CD8-positive, alpha-beta memory T cell (primary cell): Measurements from ENCODE around the gene ASGR2. TPM values are rescaled to one million over a fixed set of nuclear protein-coding genes. Genes with fewer than 3 reads are reported as not detected.

Source experiments
- CTCF ChIA-PET: fragments of 350-600 bp; sonication (Branson Sonifier 250); formaldehyde crosslinking; loops from one replicate; lab custom pipeline; 2021; ENCODE audit warnings: antibody characterized with exemption; lab: Charles Lee
- POLR2A ChIA-PET: fragments of 350-600 bp; sonication (Branson Sonifier 250); formaldehyde crosslinking; loops from one replicate; lab custom pipeline; 2021; ENCODE audit warnings: antibody characterized with exemption; lab: Charles Lee
- DNase-seq, 5 donors: peaks; one replicate each; pipeline versions ENCODE4 v3.0.0 to v3.0.0-alpha.2; 2020 to 2022; ENCODE audit warnings: mixed read lengths in 1 of 5
- H3K27ac ChIP-seq: one replicate; pipeline ENCODE4 v1.7.0; 2013; ENCODE audit warnings: low read depth, mild to moderate bottlenecking, low read length, moderate library complexity
- H3K27me3 ChIP-seq: 2 replicates; pipeline ENCODE4 v1.7.0; 2013; ENCODE audit warnings: low read length, mild to moderate bottlenecking; ENCODE audit not compliant: insufficient read depth, poor library complexity, severe bottlenecking
- H3K36me3 ChIP-seq: 2 replicates; pipeline ENCODE4 v1.7.0; 2013; ENCODE audit warnings: mild to moderate bottlenecking, low read length, moderate library complexity; ENCODE audit not compliant: insufficient read depth
- H3K4me1 ChIP-seq: 2 replicates; pipeline ENCODE4 v1.7.0; 2013; ENCODE audit warnings: mild to moderate bottlenecking, low read length, moderate library complexity; ENCODE audit not compliant: insufficient read depth
- H3K4me3 ChIP-seq: 2 replicates; pipeline ENCODE4 v1.7.0; 2013; ENCODE audit warnings: mild to moderate bottlenecking, low read length
- H3K9me3 ChIP-seq: 2 replicates; pipeline ENCODE4 v1.7.0; 2013; ENCODE audit warnings: mild to moderate bottlenecking, low read length
- H3K27ac Mint-ChIP-seq, 8 donors: one replicate each; pipeline ENCODE4 v1.8.0; 2020 to 2021; ENCODE audit warnings: mixed read lengths in 8 of 8, mild to moderate bottlenecking in 6 of 8, inconsistent platforms in 3 of 8, moderate library complexity in 3 of 8
- H3K27me3 Mint-ChIP-seq, 2 donors: one replicate each; pipeline ENCODE4 v1.8.0; 2020 to 2021; ENCODE audit warnings: mixed read lengths in 2 of 2, mild to moderate bottlenecking in 1 of 2, moderate library complexity in 1 of 2
- H3K36me3 Mint-ChIP-seq, 3 donors: one replicate each; pipeline ENCODE4 v1.8.0; 2020 to 2021; ENCODE audit warnings: mixed read lengths in 3 of 3, inconsistent platforms in 1 of 3, mild to moderate bottlenecking in 1 of 3
- H3K4me1 Mint-ChIP-seq, 3 donors: one replicate each; pipeline ENCODE4 v1.8.0; 2020 to 2021; ENCODE audit warnings: mixed read lengths in 3 of 3, inconsistent platforms in 1 of 3, mild to moderate bottlenecking in 1 of 3
- H3K4me3 Mint-ChIP-seq, 7 donors: one replicate each; pipeline ENCODE4 v1.8.0; 2020 to 2021; ENCODE audit warnings: mixed read lengths in 7 of 7, mild to moderate bottlenecking in 6 of 7, moderate library complexity in 4 of 7, inconsistent platforms in 2 of 7
- H3K9me3 Mint-ChIP-seq, 5 donors: one replicate each; pipeline ENCODE4 v1.8.0; 2020 to 2022; ENCODE audit warnings: mixed read lengths in 5 of 5, mild to moderate bottlenecking in 3 of 5, moderate library complexity in 2 of 5, inconsistent platforms in 1 of 5
- polyA plus RNA-seq: library from polyadenylated mRNA; unstranded; fragments of 300-500 nt; fragmentation: Illumina TruSeq; gene quantifications from one replicate; pipeline ENCODE4 v1.2.3, GENCODE V29; 2021
- total RNA-seq, 2 experiments: library from RNA; stranded (reverse); gene quantifications; one replicate each; pipeline ENCODE4 v1.2.3, GENCODE V29; 2021

The ASGR2 gene
- total and polyA plus RNA-seq, 3 experiments from 2014 or later, result not detected

DNA sequence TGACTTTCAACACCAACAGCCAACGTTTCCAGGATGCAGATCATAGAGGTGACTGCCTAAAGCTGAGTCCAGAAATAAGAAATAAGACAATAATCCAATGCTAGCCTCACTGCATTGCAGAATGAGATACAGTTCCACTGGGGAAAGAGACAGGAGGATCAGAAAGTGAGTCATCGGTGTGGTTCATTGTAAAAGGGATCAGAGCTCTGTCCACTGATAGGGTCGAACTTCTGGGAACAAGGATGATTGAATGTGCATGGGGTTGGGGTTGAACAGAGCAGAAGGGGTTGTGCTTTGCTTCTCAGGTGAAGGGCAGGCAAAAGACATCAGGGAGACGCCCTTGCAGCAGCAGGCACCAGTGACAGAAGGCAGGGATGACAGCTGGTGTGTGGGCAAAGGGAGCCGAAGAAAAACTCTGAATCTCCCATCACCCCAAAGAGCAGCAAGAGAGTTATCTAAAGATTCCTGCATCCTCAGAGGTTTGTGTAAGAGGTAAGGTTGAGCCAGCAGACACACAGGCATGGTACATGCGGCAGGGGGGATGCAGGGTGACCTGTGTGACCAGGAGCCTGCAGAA, 51.0 kb downstream of the ASGR2 start:
- Mint-ChIP-seq H3K9me3 (peaks cover 5 to 22% (median 13%) of the 10 kb centered on the region in 5 donors), H3K4me3 (no peak overlapping the region), H3K4me1 (no peaks in the 10 kb centered on the region), H3K27me3 (peaks cover 14 to 28% of the 10 kb centered on the region in 2 donors), H3K36me3 (peaks cover 0 to 16% (median 1%) of the 10 kb centered on the region in 3 donors), H3K27ac (peak overlapping the region in 1 of 8 donors; percentile 81)
- ChIA-PET POLR2A (no interaction called here), CTCF (interaction anchor here (0.9 kb wide), 1 partner anchor 69 kb away, joined by 3 read pairs; no protein-coding TSS in a partner anchor)
- H3K27me3 ChIP-seq, result peaks cover 5% of the 10 kb centered on the region
- H3K27ac ChIP-seq, result no peak overlapping the region
- DNase-seq, result no peak
- peaks cover 2% of the 10 kb centered on the region for H3K9me3 ChIP-seq
- H3K36me3 ChIP-seq, result no peaks in the 10 kb centered on the region
- H3K4me1 ChIP-seq, result no peaks in the 10 kb centered on the region
- no peak overlapping the region for H3K4me3 ChIP-seq

DNA sequence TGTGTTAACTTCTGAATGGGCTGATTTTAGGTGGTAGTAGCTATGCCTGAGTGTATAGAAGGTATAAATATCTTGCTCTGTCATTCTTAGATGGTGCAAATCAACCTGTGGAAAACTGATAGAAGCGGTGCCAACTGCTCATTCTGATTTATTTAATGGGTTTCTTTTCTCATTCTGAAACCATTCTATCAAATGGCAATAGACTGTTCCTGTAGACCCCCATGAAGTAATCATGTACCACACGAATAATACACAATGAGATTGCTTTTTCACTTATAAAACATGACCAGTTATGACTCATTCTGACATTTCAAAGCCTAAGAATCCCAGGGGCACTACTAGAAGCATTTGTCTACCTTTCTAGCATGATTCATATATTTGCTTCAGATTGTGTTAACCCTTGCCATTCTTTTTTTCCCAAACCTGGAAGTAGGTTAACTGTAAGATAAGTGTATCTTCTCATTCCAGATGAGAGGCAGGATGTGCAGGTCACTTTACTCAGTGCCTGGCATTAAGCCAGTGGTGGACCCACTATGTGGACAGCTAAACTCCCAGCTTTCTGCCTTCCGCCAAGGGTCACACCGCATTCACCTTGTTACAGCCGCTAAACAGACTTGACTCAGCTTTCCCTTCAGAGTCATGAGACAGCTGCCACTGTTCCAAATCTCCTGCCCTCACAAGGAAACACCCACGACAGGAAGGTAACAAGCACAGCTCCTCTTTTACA, 54.3 kb downstream of the ASGR2 start:
- CTCF ChIA-PET, result no interaction called here
- H3K4me1 Mint-ChIP-seq, result no peaks in the 10 kb centered on the region
- H3K36me3 Mint-ChIP-seq, result no peaks in the 10 kb centered on the region
- Histone ChIP-seq H3K27me3 (peaks cover 5% of the 10 kb centered on the region), H3K9me3 (no peaks in the 10 kb centered on the region), H3K4me3 (no peak overlapping the region), H3K36me3 (no peaks in the 10 kb centered on the region), H3K4me1 (no peaks in the 10 kb centered on the region), H3K27ac (no peak overlapping the region)
- POLR2A ChIA-PET, result no interaction called here
- H3K27ac Mint-ChIP-seq, result no peak overlapping the region
- H3K4me3 Mint-ChIP-seq, result no peak overlapping the region
- no peak for DNase-seq
- H3K9me3 Mint-ChIP-seq, result no peaks in the 10 kb centered on the region
- peaks cover 14 to 28% of the 10 kb centered on the region in 2 donors for H3K27me3 Mint-ChIP-seq

- H3K27ac Mint-ChIP-seq, result no peak overlapping the region
- no peaks in the 10 kb centered on the region for H3K4me1 ChIP-seq
- H3K4me1 Mint-ChIP-seq, result no peaks in the 10 kb centered on the region
- no peaks in the 10 kb centered on the region for H3K36me3 ChIP-seq
- H3K4me3 Mint-ChIP-seq, result no peak overlapping the region
- H3K9me3 Mint-ChIP-seq, result no peaks in the 10 kb centered on the region
- H3K4me3 ChIP-seq, result no peak overlapping the region
- ChIA-PET POLR2A (no interaction called here), CTCF (interaction anchor here (1.1 kb wide), 1 partner anchor 75 kb away, joined by 4 read pairs; no protein-coding TSS in a partner anchor)
- no peak for DNase-seq
- no peaks in the 10 kb centered on the region for H3K36me3 Mint-ChIP-seq
- H3K27ac ChIP-seq, result no peak overlapping the region
- H3K27me3 ChIP-seq, result peaks cover 5% of the 10 kb centered on the region
- peaks cover 9 to 20% of the 10 kb centered on the region in 2 donors for H3K27me3 Mint-ChIP-seq
- no peaks in the 10 kb centered on the region for H3K9me3 ChIP-seq
These were observed 55.7 kb downstream of the ASGR2 start for GRCh38 chr17:7058831-7059447.

- H3K4me1 Mint-ChIP-seq, result peaks cover 0 to 4% (median 3%) of the 10 kb centered on the region in 3 donors
- H3K9me3 Mint-ChIP-seq, result no peaks in the 10 kb centered on the region
- ChIA-PET CTCF (interaction anchor here (1.6 kb wide), 1 partner anchor 11 kb away, joined by 5 read pairs; no protein-coding TSS in a partner anchor), POLR2A (interaction anchor here (0.7 kb wide), 1 partner anchor 26 kb away, joined by 3 read pairs; no protein-coding TSS in a partner anchor)
- no peak overlapping the region for H3K4me3 Mint-ChIP-seq
- H3K9me3 ChIP-seq, result no peaks in the 10 kb centered on the region
- no peak overlapping the region for H3K27ac ChIP-seq
- no peaks in the 10 kb centered on the region for H3K36me3 Mint-ChIP-seq
- no peak for DNase-seq
- H3K27me3 Mint-ChIP-seq, result peaks cover 6% of the 10 kb centered on the region in 2 donors
- H3K27ac Mint-ChIP-seq, result peak overlapping the region in 1 of 8 donors; percentile 54
- H3K36me3 ChIP-seq, result no peaks in the 10 kb centered on the region
- no peaks in the 10 kb centered on the region for H3K27me3 ChIP-seq
- no peaks in the 10 kb centered on the region for H3K4me1 ChIP-seq
- H3K4me3 ChIP-seq, result no peak overlapping the region
These were observed 58.2 kb downstream of the ASGR2 start for GRCh38 chr17:7056386-7056785.

Other genes starting within 250 kb of the ASGR2 start
- gene ALOX12, start 118.8 kb downstream of the ASGR2 start, total RNA-seq, result not detected
- 0.47 TPM for gene ALOX12, start 118.8 kb downstream of the ASGR2 start, polyA plus RNA-seq
- 100 to 1,000 TPM; 160 to 169 TPM for gene RNASEK, start 102.2 kb downstream of the ASGR2 start, total RNA-seq
- 795 TPM for gene RNASEK, start 102.2 kb downstream of the ASGR2 start, polyA plus RNA-seq
- under 1 TPM; 0.24 to 0.59 TPM for gene BCL6B, start 91.8 kb downstream of the ASGR2 start, total RNA-seq
- 0.09 TPM for gene BCL6B, start 91.8 kb downstream of the ASGR2 start, polyA plus RNA-seq
- 1 to 10 TPM; 7.7 to 8.1 TPM for gene SLC16A13, start 78.8 kb downstream of the ASGR2 start, total RNA-seq
- gene SLC16A13, start 78.8 kb downstream of the ASGR2 start, polyA plus RNA-seq, result 1.4 TPM
- gene SLC16A11, start 70.7 kb downstream of the ASGR2 start, total RNA-seq, result 1 to 10 TPM; 1.3 to 1.8 TPM
- 1.6 TPM for gene SLC16A11, start 70.7 kb downstream of the ASGR2 start, polyA plus RNA-seq
- under 1 TPM; 0.33 to 0.42 TPM for gene CLEC10A, start 34.6 kb downstream of the ASGR2 start, total RNA-seq
- gene CLEC10A, start 34.6 kb downstream of the ASGR2 start, polyA plus RNA-seq, result not detected
- under 1 TPM; 0.46 to 0.55 TPM for gene ASGR1, start 64.5 kb upstream of the ASGR2 start, total RNA-seq
- gene ASGR1, start 64.5 kb upstream of the ASGR2 start, polyA plus RNA-seq, result not detected
- gene DLG4, start 105.0 kb upstream of the ASGR2 start, total RNA-seq, result 1 to 10 TPM; 3.5 to 4.4 TPM
- 0.45 TPM for gene DLG4, start 105.0 kb upstream of the ASGR2 start, polyA plus RNA-seq
- 100 to 1,000 TPM; 281 to 288 TPM for gene ACADVL, start 105.1 kb upstream of the ASGR2 start, total RNA-seq
- gene ACADVL, start 105.1 kb upstream of the ASGR2 start, polyA plus RNA-seq, result 109 TPM
- gene DVL2, start 119.7 kb upstream of the ASGR2 start, total RNA-seq, result 10 to 100 TPM; 61.8 to 65.5 TPM
- 24.0 TPM for gene DVL2, start 119.7 kb upstream of the ASGR2 start, polyA plus RNA-seq
- gene PHF23, start 124.6 kb upstream of the ASGR2 start, total RNA-seq, result 10 to 100 TPM; 48.0 to 51.9 TPM
- 25.8 TPM for gene PHF23, start 124.6 kb upstream of the ASGR2 start, polyA plus RNA-seq
- 100 to 1,000 TPM; 156 to 165 TPM for gene GABARAP, start 127.6 kb upstream of the ASGR2 start, total RNA-seq
- gene GABARAP, start 127.6 kb upstream of the ASGR2 start, polyA plus RNA-seq, result 914 TPM
- gene CTDNEP1, start 136.9 kb upstream of the ASGR2 start, total RNA-seq, result 100 to 1,000 TPM; 224 to 240 TPM
- 57.1 TPM for gene CTDNEP1, start 136.9 kb upstream of the ASGR2 start, polyA plus RNA-seq
- gene ELP5, start 137.4 kb upstream of the ASGR2 start, total RNA-seq, result 100 to 1,000 TPM; 106 to 111 TPM
- gene ELP5, start 137.4 kb upstream of the ASGR2 start, polyA plus RNA-seq, result 84.8 TPM
- 1 to 10 TPM in 1 of 2 experiments, under 1 TPM in 1; 0.63 to 1.1 TPM for gene CLDN7, start 147.7 kb upstream of the ASGR2 start, total RNA-seq
- 2.1 TPM for gene CLDN7, start 147.7 kb upstream of the ASGR2 start, polyA plus RNA-seq
- gene SLC2A4, start 166.9 kb upstream of the ASGR2 start, total RNA-seq, result under 1 TPM; 0.18 to 0.24 TPM
- gene SLC2A4, start 166.9 kb upstream of the ASGR2 start, polyA plus RNA-seq, result not detected
- gene YBX2, start 179.8 kb upstream of the ASGR2 start, total RNA-seq, result under 1 TPM; 0.07 to 0.26 TPM
- not detected for gene YBX2, start 179.8 kb upstream of the ASGR2 start, polyA plus RNA-seq
- 1,000 to 10,000 TPM; 1,533 to 1,595 TPM for gene EIF5A, start 192.8 kb upstream of the ASGR2 start, total RNA-seq
- gene EIF5A, start 192.8 kb upstream of the ASGR2 start, polyA plus RNA-seq, result 230 TPM
- 10 to 100 TPM; 81.1 to 85.2 TPM for gene GPS2, start 200.5 kb upstream of the ASGR2 start, total RNA-seq
- gene GPS2, start 200.5 kb upstream of the ASGR2 start, polyA plus RNA-seq, result 116 TPM
- 10 to 100 TPM; 60.1 to 60.7 TPM for gene NEURL4, start 214.5 kb upstream of the ASGR2 start, total RNA-seq
- 2.7 TPM for gene NEURL4, start 214.5 kb upstream of the ASGR2 start, polyA plus RNA-seq
- 100 to 1,000 TPM; 216 to 225 TPM for gene ACAP1, start 221.7 kb upstream of the ASGR2 start, total RNA-seq
- gene ACAP1, start 221.7 kb upstream of the ASGR2 start, polyA plus RNA-seq, result 274 TPM
- 1 to 10 TPM; 4.6 to 5.1 TPM for gene KCTD11, start 237.3 kb upstream of the ASGR2 start, total RNA-seq
- gene KCTD11, start 237.3 kb upstream of the ASGR2 start, polyA plus RNA-seq, result 1.9 TPM
- gene TMEM95, start 240.3 kb upstream of the ASGR2 start, total RNA-seq, result not detected
- gene TMEM95, start 240.3 kb upstream of the ASGR2 start, polyA plus RNA-seq, result not detected